Suprapubic skin (tissue), 3 donors: Measurements from ENCODE around the gene FNDC1.

Experiments
- POLR2AphosphoS5 ChIP-seq, 3 donors: sonication (generic); formaldehyde crosslinking; IDR thresholded peaks; one replicate each; pipeline ENCODE4 v1.6.1; 2017; ENCODE audit warnings: antibody characterized with exemption in 3 of 3
- TF ChIP-seq, protein P1 (sequence below), 2 donors: fragments of 200-600 bp in 1 of 2; fragments of 450-650 bp in 1 of 2; sonication (generic) in 1 of 2; IDR thresholded peaks; one replicate each; pipeline ENCODE4 v1.5.1; 2016 to 2019; ENCODE audit warnings: antibody characterized with exemption in 2 of 2, mild to moderate bottlenecking in 1 of 2, moderate library complexity in 1 of 2

DNA sequence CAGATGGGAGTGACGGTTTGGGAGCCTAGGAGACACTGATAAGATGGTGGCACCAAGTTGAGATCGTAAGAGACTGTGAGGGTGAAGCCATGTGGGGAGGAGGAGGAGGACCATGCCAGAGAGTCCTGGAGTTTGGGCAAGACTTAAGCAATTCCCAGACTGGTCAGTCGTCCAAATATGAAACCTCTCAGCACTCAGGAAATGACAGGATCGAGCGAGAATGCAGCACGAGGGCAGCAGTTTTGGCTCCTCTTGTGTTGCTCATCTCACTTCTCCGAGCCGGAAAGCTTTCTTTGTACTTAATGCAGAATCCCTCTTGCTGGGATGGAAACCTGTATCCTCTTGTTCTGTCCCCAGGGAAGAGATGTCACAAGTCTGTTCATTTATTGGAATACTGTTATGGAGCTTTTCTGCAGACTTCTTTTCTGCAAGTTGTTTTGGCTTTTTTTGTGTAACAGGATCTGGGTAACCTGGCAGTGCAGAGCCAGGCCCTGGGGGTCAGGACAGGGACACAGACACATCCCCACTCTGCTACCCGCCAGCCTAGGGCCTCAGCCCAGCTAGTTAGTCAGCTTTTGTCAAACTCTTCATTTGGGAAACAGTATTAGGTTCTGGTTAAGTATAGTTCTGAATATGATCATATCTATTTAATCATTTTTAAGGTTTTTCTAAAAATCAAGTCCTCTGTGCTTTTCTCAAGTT is 34.3 kb downstream of the FNDC1 start:
- TF ChIP-seq, protein P1, sequence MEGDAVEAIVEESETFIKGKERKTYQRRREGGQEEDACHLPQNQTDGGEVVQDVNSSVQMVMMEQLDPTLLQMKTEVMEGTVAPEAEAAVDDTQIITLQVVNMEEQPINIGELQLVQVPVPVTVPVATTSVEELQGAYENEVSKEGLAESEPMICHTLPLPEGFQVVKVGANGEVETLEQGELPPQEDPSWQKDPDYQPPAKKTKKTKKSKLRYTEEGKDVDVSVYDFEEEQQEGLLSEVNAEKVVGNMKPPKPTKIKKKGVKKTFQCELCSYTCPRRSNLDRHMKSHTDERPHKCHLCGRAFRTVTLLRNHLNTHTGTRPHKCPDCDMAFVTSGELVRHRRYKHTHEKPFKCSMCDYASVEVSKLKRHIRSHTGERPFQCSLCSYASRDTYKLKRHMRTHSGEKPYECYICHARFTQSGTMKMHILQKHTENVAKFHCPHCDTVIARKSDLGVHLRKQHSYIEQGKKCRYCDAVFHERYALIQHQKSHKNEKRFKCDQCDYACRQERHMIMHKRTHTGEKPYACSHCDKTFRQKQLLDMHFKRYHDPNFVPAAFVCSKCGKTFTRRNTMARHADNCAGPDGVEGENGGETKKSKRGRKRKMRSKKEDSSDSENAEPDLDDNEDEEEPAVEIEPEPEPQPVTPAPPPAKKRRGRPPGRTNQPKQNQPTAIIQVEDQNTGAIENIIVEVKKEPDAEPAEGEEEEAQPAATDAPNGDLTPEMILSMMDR (IDR thresholded peaks at IDR 0.05), result no peak
- TF ChIP-seq POLR2AphosphoS5 (IDR thresholded peaks at IDR 0.05), result no peak
